GM21381 (cell line): ENCODE measurements around the gene CAPZA2.

Experiments
- ATAC-seq: cut with Tn5 transposase; IDR thresholded peaks from one replicate; pipeline ENCODE4 v1.9.1; 2021; ENCODE audit warnings: mild to moderate bottlenecking, moderate library complexity; ENCODE audit not compliant: unreplicated experiment

Gene CAPZA2

DNA sequence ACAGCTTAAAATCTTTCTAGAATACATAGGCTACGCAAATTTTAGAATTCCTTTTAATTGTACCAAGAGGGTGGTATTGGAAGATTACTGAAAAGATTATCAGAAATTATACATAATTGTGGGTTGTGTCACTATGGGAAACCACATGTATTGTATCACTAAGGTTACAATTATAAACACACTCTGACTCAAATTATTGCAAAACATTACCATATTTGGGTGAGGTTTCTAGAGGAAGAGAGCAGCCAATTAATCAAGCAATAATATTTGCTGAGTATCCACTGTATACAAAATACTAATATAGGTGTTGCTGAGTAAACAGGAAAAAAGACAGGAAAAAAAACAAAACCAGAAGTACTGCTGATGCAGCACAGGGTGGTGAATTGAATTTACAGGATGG, 3.1 kb upstream of the CAPZA2 start:
- ATAC-seq: no peak

DNA sequence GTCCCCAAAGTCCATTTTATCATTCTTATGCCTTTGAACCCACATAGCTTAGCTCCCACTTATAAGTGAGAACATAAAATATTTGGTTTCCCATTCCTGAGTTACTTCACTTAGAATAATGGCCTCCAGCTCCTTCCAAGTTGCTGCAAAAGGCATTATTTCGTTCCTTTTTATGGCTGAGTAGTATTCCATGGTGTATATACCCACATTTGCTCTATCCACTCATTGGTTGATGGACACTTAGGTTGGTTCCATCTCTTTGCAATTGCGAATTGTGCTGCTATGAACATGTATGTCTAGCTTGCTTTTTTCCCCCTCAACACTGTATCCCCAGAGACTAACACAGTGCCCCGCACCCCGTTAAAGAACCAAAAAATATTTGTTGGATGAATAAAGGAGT, 670 bp upstream of the CAPZA2 start:
- ATAC-seq: no peak

DNA sequence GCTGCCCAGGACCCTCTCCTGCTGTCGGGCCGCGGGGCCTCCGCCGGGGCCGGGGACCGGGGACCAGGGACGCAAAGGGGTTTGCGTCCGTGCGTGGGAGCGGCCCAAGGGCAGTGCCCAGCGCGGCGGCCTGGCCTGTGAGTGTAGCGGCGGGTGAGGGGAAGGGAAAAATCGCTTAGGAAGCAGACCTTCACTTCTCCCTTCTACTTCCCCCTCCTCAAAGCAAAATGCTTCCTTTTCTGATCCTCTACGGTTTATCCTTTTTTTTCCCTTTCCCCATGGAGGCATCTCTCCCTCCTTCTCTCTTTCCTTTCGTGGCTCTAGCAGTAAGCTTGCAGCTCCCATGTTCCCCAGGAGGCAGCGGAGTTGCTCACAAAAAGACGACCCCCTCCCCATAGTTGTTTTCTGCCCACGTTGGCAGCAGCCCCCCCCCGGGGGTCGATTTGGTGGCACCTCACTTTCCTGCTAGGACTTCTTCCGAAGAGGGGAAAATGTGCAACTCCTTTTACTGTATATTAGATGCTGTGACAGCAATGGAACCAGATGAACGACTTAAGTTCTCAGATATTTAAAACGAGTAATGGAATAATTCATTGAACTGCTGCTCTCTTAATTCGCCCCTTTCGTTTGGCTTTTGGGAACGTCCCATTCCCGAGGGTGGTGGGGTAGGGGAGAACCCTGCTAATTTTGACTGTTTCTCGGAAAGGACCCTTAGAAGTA, 724 bp downstream of the CAPZA2 start:
- no peak for ATAC-seq

- ATAC-seq: no peak
These were observed 1.6 kb downstream of the CAPZA2 start for GRCh38 chr7:116863936-116864500.

DNA sequence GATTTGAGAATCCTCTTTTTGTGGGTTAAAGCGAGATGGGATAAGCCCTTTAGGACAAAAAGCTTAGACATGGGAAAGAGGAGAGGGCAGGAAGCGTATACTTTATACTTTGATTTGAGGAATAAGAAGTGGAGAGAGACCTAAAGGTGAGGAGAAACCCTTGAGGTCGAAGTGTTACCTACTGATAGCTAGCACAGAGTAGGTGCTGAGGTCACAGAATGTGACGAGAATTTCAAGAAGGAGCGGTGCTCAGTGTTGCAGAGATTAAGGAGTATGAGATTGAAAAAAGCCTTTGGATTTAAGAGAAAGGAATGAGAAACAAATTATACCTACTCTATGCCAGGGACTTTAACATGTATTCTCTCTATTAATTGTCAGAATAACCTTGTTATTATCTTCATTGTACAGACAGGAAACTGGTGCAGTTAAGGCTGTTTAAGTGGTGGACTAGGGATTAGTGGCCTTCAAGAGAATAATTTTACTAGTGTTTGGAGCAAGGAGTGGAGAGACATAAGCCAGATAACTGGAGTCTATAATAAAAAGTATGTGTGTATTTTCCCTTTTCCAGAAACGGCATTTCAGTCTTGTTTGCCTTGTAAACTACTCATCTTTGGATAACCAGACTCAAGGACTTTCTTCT, 8.8 kb downstream of the CAPZA2 start:
- no peak for ATAC-seq

- no peak for ATAC-seq
These were observed 9.6 kb downstream of the CAPZA2 start for GRCh38 chr7:116872026-116872425.

DNA sequence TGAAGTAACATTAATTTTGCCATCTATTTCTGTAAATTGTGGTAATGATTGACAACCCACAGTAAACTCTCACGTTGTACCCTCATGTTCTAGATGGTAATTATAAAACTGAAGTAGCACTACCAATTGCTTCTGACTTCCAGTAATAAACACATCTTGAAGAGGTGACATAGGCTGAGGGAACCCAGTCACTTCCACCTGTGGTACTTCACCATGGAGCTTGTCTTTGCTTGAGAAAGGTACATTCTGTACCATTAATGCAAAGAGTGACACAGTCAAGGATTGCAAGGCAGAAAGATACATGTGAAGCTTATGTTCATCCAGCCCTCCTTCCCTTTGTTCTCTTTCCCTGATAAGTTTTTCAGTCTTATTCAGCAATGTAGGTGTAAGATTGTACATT, 11.2 kb downstream of the CAPZA2 start:
- ATAC-seq: no peak

- ATAC-seq: no peak
These were observed 14.5 kb downstream of the CAPZA2 start for GRCh38 chr7:116876664-116877442.

- ATAC-seq: no peak
These were observed 15.2 kb downstream of the CAPZA2 start for GRCh38 chr7:116877443-116878217.

DNA sequence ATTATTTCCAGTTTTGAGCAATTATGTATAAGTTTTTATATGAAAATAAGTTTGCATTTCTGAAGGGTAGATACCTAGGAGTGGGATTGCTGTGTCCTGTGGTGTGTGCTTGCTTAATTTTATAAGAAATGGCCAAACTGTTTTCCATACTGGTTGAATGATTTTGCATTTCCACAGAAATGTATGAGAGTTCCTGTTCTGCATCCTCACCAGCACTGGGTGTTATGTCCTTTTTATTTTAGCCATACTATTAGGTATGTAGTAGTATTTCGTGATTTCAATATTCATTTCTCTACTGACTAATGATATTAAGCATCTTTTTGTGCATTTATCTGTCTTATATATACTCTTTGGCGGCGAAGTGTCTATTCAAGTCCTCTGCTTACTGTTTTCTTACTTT, 22.3 kb downstream of the CAPZA2 start:
- ATAC-seq: no peak

GRCh38 chr7:116885724-116886123, 23.3 kb downstream of the CAPZA2 start:
- ATAC-seq: no peak

GRCh38 chr7:116886543-116887156, 24.3 kb downstream of the CAPZA2 start:
- ATAC-seq: no peak

DNA sequence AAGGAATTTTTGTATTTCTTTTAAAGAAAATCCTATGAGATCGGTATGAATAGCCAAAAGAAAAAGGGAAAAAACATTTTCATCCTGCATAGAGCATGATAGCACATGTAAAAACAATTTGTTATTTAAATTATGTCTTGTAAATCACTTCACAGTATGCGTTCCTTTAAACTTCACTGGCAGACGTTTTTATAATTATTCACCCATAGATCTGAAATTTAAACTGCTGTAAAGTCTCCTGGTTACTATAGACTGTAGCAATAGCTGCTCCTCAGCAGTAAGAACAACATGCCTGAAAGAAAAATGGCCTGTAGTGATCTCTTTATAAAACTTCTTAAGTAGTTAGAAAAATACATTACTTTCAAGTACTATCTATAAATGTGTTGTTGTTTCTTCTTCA, 26.5 kb downstream of the CAPZA2 start:
- ATAC-seq: no peak

- no peak for ATAC-seq
These were observed 33.5 kb downstream of the CAPZA2 start for GRCh38 chr7:116895849-116896248.

DNA sequence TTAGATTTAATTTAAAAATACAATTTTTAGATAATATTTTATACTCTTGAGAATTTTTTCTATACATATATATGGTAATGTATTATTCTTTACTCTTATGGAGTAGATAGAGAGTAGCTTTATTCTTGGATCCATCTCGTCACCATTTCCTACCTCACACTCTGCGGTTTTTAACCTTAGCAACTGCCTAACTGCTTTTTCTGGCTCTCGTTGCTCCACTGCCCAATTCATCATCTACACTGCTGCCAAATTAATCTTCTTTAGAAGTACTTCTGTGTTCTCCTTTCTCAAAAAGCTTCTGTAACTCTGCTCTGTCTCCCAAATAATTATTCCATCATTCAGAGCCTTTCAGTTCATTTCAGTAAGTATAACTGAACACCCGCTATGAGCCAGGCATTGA, 35.3 kb downstream of the CAPZA2 start:
- ATAC-seq: no peak

- ATAC-seq: no peak
These were observed 36.9 kb downstream of the CAPZA2 start for GRCh38 chr7:116899308-116899707.

DNA sequence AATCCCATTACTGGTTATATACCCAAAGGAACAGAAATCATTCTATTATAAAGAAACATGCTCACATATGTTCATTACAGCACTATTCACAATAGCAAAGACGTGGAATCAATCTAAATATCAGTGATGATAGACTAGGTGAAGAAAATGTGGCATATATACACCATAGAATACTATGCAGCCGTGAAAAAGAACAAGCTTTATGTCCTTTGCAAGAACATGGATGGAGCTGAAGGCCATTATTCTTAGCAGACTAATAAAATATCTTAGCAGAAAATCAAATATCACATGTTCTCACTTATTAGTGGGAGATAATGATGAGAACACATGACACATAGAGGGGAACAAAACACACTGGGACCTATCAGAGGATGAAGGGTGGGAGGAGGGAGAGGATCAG, 38.8 kb downstream of the CAPZA2 start:
- ATAC-seq: no peak

DNA sequence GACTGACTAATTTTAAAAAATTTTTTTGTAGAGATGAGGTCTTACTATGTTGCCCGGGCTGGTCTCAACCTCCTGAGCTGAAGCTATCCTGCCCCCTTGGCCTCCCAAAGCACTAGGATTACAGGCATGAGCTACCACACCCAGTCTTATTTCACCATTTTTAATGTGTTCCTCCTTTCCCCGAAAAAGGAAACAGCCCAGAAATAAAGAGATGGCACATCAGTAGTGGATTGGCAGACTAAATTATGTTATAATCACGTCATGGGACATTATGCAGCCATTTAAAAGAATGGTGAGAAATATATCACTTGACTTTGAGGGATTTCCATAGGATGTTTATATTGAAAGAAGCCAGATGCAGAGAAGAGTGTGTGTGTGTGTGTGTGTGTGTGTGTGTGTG, 40.5 kb downstream of the CAPZA2 start:
- no peak for ATAC-seq

DNA sequence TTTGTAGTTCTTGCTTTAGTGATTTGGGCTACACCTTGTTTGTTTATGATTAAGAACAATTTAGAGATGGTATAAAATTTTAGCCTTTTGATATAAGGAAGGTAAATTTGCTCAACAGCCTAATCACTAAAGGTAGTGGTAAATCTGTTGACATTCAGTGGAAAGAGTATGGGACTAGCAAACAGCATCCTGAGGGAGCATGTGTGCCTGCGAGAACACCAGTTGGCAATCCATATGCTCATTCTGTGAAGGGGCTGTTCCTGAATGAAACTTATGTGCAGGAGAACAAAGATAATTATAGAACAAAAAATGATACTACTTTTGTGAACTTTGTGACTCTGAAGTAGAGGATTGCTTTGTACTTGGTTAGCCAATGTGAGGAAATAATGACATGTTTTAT, 44.0 kb downstream of the CAPZA2 start:
- ATAC-seq: no peak

- no peak for ATAC-seq
These were observed 48.0 kb downstream of the CAPZA2 start for GRCh38 chr7:116910383-116910782.

- no peak for ATAC-seq
These were observed 49.4 kb downstream of the CAPZA2 start for GRCh38 chr7:116911801-116912200.
